Endodermal cell (in vitro differentiated cells): ENCODE data around the gene GRM6. TPM values are rescaled to one million over a fixed set of nuclear protein-coding genes. Genes with fewer than 3 reads are reported as not detected.

Experiments used
- DNase-seq: peaks from one replicate; pipeline ENCODE4 v3.0.0-alpha.2; 2017
- H3K27ac ChIP-seq: 2 replicates; pipeline ENCODE4 v1.5.1; 2013; ENCODE audit warnings: mild to moderate bottlenecking, low read depth, low read length, moderate library complexity
- H3K27me3 ChIP-seq: 2 replicates; pipeline ENCODE4 v1.6.1; 2013; ENCODE audit warnings: mild to moderate bottlenecking, low read length, moderate library complexity; ENCODE audit not compliant: insufficient read depth, control insufficient read depth, poor library complexity, severe bottlenecking
- H3K36me3 ChIP-seq: 2 replicates; pipeline ENCODE4 v1.7.0; 2013; ENCODE audit warnings: mild to moderate bottlenecking, low read length, moderate library complexity; ENCODE audit not compliant: control insufficient read depth, insufficient read depth
- H3K4me1 ChIP-seq: one replicate; pipeline ENCODE4 v1.7.0; 2013; ENCODE audit warnings: low read length; ENCODE audit not compliant: control insufficient read depth, insufficient read depth
- H3K4me3 ChIP-seq: 2 replicates; pipeline ENCODE4 v1.5.1; 2013; ENCODE audit warnings: mild to moderate bottlenecking, low read length, moderate library complexity
- H3K9ac ChIP-seq: 2 replicates; pipeline ENCODE4 v1.6.1; 2013; ENCODE audit warnings: mild to moderate bottlenecking, low read length, moderate library complexity; ENCODE audit not compliant: poor library complexity, severe bottlenecking; ENCODE audit errors: extremely low read depth
- H3K9me3 ChIP-seq: 2 replicates; pipeline ENCODE4 v1.6.1; 2013; ENCODE audit warnings: mild to moderate bottlenecking, low read length, moderate library complexity; ENCODE audit not compliant: control insufficient read depth
- H3K27ac Mint-ChIP-seq: 2 replicates; pipeline ENCODE4 v1.8.0; 2020; ENCODE audit warnings: mixed read lengths
- H3K27me3 Mint-ChIP-seq: 2 replicates; pipeline ENCODE4 v1.8.0; 2021; ENCODE audit warnings: mild to moderate bottlenecking, mixed read lengths; ENCODE audit not compliant: insufficient read depth
- H3K36me3 Mint-ChIP-seq: 2 replicates; pipeline ENCODE4 v1.8.0; 2020; ENCODE audit warnings: low read depth, mixed read lengths
- H3K4me1 Mint-ChIP-seq: 2 replicates; pipeline ENCODE4 v1.8.0; 2020; ENCODE audit warnings: mixed read lengths
- H3K4me3 Mint-ChIP-seq: 2 replicates; pipeline ENCODE4 v1.8.0; 2020; ENCODE audit warnings: mild to moderate bottlenecking, moderate library complexity, mixed read lengths
- H3K9me3 Mint-ChIP-seq: 2 replicates; pipeline ENCODE4 v1.8.0; 2020; ENCODE audit warnings: mild to moderate bottlenecking, mixed read lengths
- CTCF ChIP-seq: fragments of 200-600 bp; sonication (generic); conservative IDR thresholded peaks from 2 replicates; pipeline ENCODE4 v1.5.0; 2021; ENCODE audit warnings: antibody characterized with exemption, mild to moderate bottlenecking
- WGBS, 2 experiments: methylation state at CpG; one replicate each; pipeline versions ENCODE4 v1.1.5 to v1.1.7; 2013; ENCODE audit warnings: missing lambda C conversion rate in 2 of 2, mixed read lengths in 1 of 2; ENCODE audit not compliant: insufficient coverage in 1 of 2, insufficient read length in 1 of 2; 5-methylcytosine and 5-hydroxymethylcytosine counted together
- total RNA-seq, 2 donors: library from RNA; stranded (reverse); fragmentation: NEBNext Ultra II Directional in 1 of 2; extraction: Animal tissue kit (Norgen Biotek cat#: 25700) in 1 of 2; gene quantifications; 2 replicates in 1 of 2; 3 replicates in 1 of 2; pipeline ENCODE4 v1.2.1, GENCODE V29; 2021

Gene GRM6
- total RNA-seq, 2 donors from 2014 or later: not detected

- Histone ChIP-seq H3K4me1 (no peaks in the 10 kb centered on the region), H3K36me3 (no peaks in the 10 kb centered on the region), H3K27ac (no peak overlapping the region), H3K4me3 (no peak overlapping the region), H3K9me3 (peaks cover 24% of the 10 kb centered on the region), H3K9ac (no peak overlapping the region), H3K27me3 (peaks cover 38% of the 10 kb centered on the region)
- no peak for DNase-seq
- Mint-ChIP-seq H3K9me3 (peaks cover 24% of the 10 kb centered on the region), H3K36me3 (no peaks in the 10 kb centered on the region), H3K4me3 (no peak overlapping the region), H3K27me3 (peaks cover 44% of the 10 kb centered on the region), H3K27ac (no peak overlapping the region), H3K4me1 (peaks cover 4% of the 10 kb centered on the region)
- TF ChIP-seq CTCF: no peak
- 89 to 90% methylated on average over 13 of the region's 13 CpGs for WGBS, 2 experiments
These were observed 3.3 kb upstream of the GRM6 start for GRCh38 chr5:178998441-178998840.

GRCh38 chr5:178997191-178997590, 2.1 kb upstream of the GRM6 start:
- no peak for TF ChIP-seq CTCF
- H3K36me3 ChIP-seq: no peaks in the 10 kb centered on the region
- WGBS, 2 experiments: 77 to 79% methylated on average over 6 of the region's 6 CpGs
- H3K27ac Mint-ChIP-seq: no peak overlapping the region
- no peak overlapping the region for H3K9ac ChIP-seq
- peaks cover 14% of the 10 kb centered on the region for H3K9me3 Mint-ChIP-seq
- peaks cover 4% of the 10 kb centered on the region for H3K4me1 Mint-ChIP-seq
- no peak overlapping the region for H3K4me3 Mint-ChIP-seq
- no peak overlapping the region for H3K4me3 ChIP-seq
- H3K27me3 ChIP-seq: peaks cover 46% of the 10 kb centered on the region
- peaks cover 15% of the 10 kb centered on the region for H3K9me3 ChIP-seq
- no peak overlapping the region for H3K27ac ChIP-seq
- no peaks in the 10 kb centered on the region for H3K4me1 ChIP-seq
- DNase-seq: no peak
- peaks cover 56% of the 10 kb centered on the region for H3K27me3 Mint-ChIP-seq
- H3K36me3 Mint-ChIP-seq: no peaks in the 10 kb centered on the region

GRCh38 chr5:178996156-178996555, 1.0 kb upstream of the GRM6 start:
- whole genome bisulfite sequencing, 2 experiments: 81 to 87% methylated on average over 8 to 11 of the region's 11 CpGs

More at GRCh38 chr5:178996156-178996555, 1.0 kb upstream of the GRM6 start:
- peaks cover 63% of the 10 kb centered on the region for H3K27me3 Mint-ChIP-seq
- Histone ChIP-seq H3K27ac (no peak overlapping the region), H3K9me3 (peaks cover 13% of the 10 kb centered on the region), H3K4me3 (no peak overlapping the region), H3K4me1 (no peaks in the 10 kb centered on the region), H3K27me3 (peaks cover 46% of the 10 kb centered on the region), H3K9ac (no peak overlapping the region), H3K36me3 (no peaks in the 10 kb centered on the region)
- no peak for DNase-seq
- H3K36me3 Mint-ChIP-seq: no peaks in the 10 kb centered on the region
- H3K9me3 Mint-ChIP-seq: peaks cover 9% of the 10 kb centered on the region
- TF ChIP-seq CTCF: no peak
- no peak overlapping the region for H3K4me3 Mint-ChIP-seq
- H3K27ac Mint-ChIP-seq: no peak overlapping the region
- peaks cover 4% of the 10 kb centered on the region for H3K4me1 Mint-ChIP-seq
